H1 (cell line): ENCODE results near the gene GFRAL. TPM values are rescaled to one million over a fixed set of nuclear protein-coding genes. Genes with fewer than 3 reads are reported as not detected.

ENCODE experiments used
- CHD1 ChIP-seq: IDR thresholded peaks from 2 replicates; pipeline ENCODE4 v1.6.1; 2012; ENCODE audit warnings: low read depth, low read length, improper control_type of control experiment
- MAFK ChIP-seq: IDR thresholded peaks from 2 replicates; pipeline ENCODE4 v1.6.1; 2012; ENCODE audit warnings: low read depth, mild to moderate bottlenecking, improper control_type of control experiment, low read length
- NRF1 ChIP-seq: IDR thresholded peaks from 2 replicates; pipeline ENCODE4 v1.6.1; 2011; ENCODE audit warnings: mild to moderate bottlenecking, low read depth, low read length, improper control_type of control experiment
- SP4 ChIP-seq: IDR thresholded peaks from 2 replicates; pipeline ENCODE4 v1.6.1; 2012; ENCODE audit warnings: low read length, inconsistent platforms
- YY1 ChIP-seq: IDR thresholded peaks from 2 replicates; pipeline ENCODE4 v1.6.1; 2011; ENCODE audit warnings: low read depth, mild to moderate bottlenecking, low read length
- polyA plus RNA-seq, 7 experiments: library from polyadenylated mRNA; depleted of rRNA in 3 of 7; stranded (reverse) in 5 of 7; unstranded in 2 of 7; fragments of >200 nt in 5 of 7; fragments of 200-250 nt in 2 of 7; gene quantifications; 1 replicate in 5 of 7; 2 replicates in 1 of 7; 4 replicates in 1 of 7; pipeline versions ENCODE4 v1.2.1 to v1.2.3, GENCODE V29; 2011 to 2013; ENCODE audit warnings: missing spikeins in 2 of 7, mixed read lengths in 2 of 7
- total RNA-seq: library from RNA; stranded (reverse); fragmentation: NEBNext Ultra II Directional; extraction: Animal tissue kit (Norgen Biotek cat#: 25700); gene quantifications from 2 replicates; pipeline ENCODE4 v1.2.1, GENCODE V29; 2021
- TF ChIP-seq, protein P1 (sequence below): IDR thresholded peaks from 2 replicates; pipeline ENCODE4 v1.6.1; 2012; ENCODE audit warnings: inconsistent platforms

Gene GFRAL
- total and polyA plus RNA-seq, 2 of the 8 experiments (the other 6 are each of a cell fraction or from before 2014, with no cell fraction given), result not detected

DNA sequence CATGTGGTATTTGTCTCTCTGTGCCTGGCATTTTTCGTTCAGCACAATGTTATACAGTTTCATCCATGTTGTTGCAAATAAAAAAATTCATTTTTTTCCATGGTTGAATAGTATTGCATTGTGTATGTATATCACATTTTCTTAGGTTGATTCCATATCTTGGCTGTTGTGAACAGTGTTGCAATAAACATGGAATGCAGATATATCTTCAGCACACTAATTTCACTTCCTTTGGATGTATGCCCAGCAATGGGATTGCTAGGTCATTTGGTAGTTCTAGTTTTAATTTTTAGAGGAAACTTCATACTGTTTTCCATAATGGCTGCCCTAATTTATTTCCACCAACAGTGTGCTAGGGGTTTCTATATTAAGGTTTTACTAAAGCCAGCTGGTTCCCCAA, 52.6 kb downstream of the GFRAL start (continued):
- TF ChIP-seq NRF1 (no peak), MAFK (no peak), CHD1 (no peak), YY1 (no peak), SP4 (no peak)
- TF ChIP-seq, protein P1, sequence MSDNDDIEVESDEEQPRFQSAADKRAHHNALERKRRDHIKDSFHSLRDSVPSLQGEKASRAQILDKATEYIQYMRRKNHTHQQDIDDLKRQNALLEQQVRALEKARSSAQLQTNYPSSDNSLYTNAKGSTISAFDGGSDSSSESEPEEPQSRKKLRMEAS, result no peak
- TF ChIP-seq, all 59 proteins: peak for 0
